CD4-positive, alpha-beta T cell treated with Interleukin-15 for 1 hour (primary cell): ENCODE data around the gene GMDS.

Experiments
- DNase-seq: peaks from one replicate; pipeline ENCODE4 v3.0.0-alpha.2; 2020

Gene GMDS

GRCh38 chr6:1890071-1890470 lies 355.3 kb downstream of the GMDS start:
- DNase-seq: no peak

DNA sequence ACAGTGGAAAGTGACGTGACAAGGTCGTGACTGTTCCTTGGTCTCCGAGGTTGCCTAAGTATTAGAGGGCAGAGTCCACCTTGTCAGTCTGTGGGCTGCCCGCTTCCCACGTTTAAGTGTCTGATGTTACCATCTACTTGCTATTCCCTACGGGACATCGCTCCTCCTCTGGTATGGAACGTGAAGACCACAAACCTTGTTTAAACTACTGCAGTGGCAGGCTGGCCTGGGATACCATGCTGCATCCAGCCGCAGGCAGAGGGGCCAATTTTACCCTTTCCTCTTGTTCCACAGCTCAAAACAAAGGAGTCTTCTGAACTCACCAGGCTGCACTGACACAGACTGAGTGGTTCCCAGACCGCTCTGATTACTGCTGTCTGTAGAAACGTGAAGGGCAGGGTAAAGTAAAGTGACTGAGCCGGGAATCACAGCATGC lies 359.8 kb downstream of the GMDS start:
- DNase-seq: no peak

DNA sequence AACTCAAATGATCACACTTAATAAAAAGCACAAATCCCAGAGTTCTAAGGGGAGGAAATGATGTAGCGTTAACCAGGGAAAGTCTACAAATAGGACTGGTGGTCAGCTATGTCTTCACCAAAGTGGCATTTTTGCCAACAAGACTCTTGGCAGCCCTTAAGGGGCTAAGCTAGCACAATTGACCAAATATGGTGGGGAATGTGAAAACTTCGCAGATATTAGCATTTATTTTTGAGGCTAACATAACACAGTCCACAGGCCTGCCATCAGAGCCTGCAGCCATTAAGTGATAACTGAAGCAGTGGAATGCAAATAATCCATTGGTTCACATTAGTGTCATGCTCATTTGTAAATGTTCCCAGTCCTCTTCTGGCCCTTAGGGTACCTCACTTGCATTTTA lies 361.1 kb downstream of the GMDS start:
- no peak for DNase-seq

GRCh38 chr6:1878330-1878729 lies 367.1 kb downstream of the GMDS start:
- DNase-seq: no peak

DNA sequence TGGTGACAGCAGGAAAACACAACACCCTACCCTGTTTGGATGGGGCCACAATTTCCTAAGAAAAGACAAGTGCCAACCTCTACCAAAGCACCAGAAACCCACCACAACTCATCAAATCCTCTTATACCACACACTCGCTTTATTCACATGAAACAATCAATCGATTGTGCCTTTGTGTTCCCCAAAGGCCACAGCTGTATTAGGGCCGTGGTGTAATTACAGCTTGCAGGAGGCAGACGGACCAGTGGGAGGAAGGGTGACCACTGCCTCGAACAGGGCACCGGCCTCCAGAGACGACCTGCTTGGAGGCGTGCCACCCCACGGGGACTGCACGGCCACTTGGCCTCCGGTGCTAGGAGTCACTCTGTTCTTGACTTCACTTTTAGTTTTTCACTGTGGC lies 371.6 kb downstream of the GMDS start:
- DNase-seq: no peak

GRCh38 chr6:1872649-1873131 lies 372.7 kb downstream of the GMDS start:
- no peak for DNase-seq

- no peak for DNase-seq
These were observed 373.6 kb downstream of the GMDS start for GRCh38 chr6:1871724-1872315.

GRCh38 chr6:1870932-1871331 lies 374.5 kb downstream of the GMDS start:
- no peak for DNase-seq

GRCh38 chr6:1870251-1870650 lies 375.2 kb downstream of the GMDS start:
- no peak for DNase-seq

- no peak for DNase-seq
These were observed 375.6 kb downstream of the GMDS start for GRCh38 chr6:1869769-1870168.

- DNase-seq: no peak
These were observed 376.1 kb downstream of the GMDS start for GRCh38 chr6:1869308-1869707.

DNA sequence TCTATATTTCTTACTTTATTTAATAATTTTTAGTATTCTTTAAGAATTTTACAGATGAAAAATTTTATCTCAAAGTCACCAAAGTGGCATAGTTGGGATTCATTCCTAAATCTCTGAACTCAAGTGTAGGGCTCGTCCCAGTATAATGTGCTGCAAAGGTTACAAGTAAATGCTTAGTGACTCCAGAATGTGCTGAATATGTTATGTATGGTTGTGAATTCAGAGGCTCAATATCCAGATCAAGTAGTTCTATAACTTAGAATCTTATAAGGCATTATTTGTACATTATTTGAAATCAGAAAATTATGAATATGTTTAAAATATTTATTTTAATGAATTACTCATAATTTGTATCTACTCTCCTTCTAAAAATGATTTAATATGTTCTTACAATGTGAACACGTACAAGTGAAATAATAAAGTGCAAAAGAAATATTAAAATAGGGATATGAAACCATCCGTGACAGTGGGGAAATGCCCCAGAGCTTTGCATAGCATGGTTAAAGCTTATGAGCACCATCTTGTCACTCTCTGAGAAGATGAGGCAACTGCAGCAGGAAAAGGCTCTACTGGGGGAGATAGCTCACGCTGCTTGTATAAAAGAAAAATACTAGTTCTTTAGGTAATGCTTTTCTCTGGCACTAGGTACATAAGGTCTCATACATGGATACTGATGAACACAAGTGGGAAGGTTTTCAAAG lies 376.7 kb downstream of the GMDS start:
- no peak for DNase-seq

DNA sequence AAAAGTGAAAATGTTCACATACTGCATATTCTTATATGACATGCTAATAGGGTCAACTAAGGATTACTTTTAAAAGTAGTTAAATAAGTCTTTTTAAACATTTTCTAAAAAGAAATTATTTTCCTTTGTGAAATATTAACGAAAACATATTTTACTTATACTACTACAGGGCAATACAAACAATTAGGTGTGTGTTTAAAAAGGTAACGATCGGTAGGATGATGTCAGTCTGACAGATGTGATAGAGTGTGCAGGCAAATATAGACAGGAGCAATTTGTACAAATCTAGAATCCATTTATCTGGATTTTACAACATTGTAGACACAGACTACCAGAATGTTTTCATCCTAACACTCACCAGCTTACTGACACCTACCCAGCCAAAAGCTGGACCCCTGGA lies 378.2 kb downstream of the GMDS start:
- DNase-seq: no peak

DNA sequence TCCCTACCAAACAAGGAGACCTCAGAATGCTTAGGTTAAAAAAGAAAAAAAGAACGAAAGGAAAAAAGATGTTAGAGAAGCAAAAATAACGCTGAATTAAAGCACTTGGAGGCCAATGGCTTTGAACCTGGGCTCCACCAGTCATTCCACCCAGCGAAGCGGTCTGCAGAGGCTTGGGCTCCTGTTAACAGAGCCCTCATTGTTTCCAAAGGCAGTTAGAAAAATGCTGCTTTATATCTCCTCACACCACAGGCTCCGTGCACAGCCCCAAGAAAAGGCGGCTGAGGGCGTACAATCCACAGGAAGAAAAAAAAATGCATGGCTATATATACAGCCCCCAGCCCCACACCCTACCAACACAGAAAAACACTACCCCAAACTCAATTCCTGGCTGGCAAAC lies 379.8 kb downstream of the GMDS start:
- DNase-seq: no peak

DNA sequence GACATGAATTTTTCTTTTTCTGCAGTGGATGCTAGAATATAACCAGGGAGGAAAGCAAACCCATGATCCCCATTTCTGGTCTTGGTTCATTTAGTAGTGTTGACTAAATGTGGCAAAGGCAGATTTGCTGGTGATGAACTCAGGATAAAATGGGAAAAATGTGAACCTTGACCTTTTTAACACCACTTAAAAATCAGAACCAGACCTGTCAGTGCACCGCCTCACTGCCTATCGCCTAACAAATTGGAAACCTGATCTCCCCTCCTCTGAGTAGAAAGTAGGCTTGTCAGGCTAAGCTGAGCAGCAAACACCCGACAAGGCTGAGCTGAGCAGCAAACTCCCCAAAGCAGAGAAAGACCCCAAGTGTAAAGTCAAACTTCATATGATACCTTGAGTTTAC lies 380.9 kb downstream of the GMDS start:
- DNase-seq: no peak

DNA sequence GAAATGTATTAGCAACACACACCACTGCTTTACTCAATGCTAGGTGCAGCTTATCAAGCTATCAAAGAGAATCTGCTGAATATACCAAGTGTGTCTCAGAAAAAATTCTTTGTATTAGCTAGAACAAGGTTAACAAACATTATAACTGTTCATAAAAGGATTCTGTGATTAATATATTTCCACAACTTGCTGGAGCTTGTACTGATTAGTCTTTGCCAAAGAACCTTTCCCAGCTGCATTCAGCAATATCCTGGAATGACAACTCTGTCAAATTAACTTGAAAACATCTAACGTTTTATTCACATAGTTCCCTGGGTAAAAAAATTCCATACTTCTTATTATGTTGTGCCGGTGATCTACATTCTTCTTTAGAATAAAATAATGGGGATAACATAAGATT lies 383.0 kb downstream of the GMDS start:
- DNase-seq: no peak

DNA sequence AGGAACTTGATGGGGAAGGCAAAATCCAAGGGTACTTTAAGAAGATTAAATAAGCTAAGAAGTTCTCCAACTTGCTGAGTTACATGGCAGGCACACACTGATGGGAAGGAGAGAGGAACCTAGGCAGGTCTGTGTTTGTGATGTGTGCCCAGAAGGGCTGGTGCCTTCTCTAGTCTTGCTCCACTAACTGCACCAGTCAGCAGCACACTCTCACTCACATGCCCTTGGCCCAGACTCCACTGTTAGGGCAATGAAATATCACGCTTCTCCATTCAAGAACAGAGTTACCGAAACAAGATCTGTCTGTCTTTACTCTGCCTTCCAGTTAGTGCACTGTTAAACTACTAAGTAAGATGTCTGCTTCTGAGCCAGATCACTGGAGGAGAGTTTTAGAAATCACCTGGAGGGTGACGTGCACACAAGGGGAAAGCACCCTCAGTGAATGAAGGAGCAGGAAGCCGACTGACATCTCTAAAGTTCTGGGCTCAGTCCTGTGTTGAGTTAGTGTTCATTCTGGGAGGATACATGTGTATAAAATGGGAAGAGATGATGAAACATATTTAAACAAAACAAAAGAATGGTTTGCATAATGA lies 384.6 kb downstream of the GMDS start:
- no peak for DNase-seq

DNA sequence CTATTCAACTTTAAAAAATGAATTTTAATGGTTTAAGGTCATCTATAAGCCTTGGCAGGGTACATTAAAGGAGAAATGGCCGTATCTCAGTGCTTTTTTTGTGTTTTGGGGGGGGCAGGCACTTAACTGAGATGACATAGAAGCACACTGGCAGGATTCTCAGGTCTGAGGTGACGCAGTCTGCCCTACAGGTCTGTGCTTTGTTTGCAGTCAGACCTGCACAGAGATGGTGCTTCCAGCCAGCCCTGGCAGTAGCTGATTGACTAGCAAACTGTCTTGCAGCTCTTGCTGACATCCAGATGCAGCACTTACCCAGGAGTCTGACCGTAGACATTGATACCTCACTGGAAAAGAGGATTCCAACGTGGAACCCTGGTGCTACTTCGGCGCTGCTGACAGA lies 386.5 kb downstream of the GMDS start:
- no peak for DNase-seq

GRCh38 chr6:1858196-1858595 lies 387.2 kb downstream of the GMDS start:
- DNase-seq: no peak

- DNase-seq: peak; percentile 23
These were observed 389.0 kb downstream of the GMDS start for GRCh38 chr6:1856381-1856780.

GRCh38 chr6:1855890-1856289 lies 389.5 kb downstream of the GMDS start:
- DNase-seq: no peak

DNA sequence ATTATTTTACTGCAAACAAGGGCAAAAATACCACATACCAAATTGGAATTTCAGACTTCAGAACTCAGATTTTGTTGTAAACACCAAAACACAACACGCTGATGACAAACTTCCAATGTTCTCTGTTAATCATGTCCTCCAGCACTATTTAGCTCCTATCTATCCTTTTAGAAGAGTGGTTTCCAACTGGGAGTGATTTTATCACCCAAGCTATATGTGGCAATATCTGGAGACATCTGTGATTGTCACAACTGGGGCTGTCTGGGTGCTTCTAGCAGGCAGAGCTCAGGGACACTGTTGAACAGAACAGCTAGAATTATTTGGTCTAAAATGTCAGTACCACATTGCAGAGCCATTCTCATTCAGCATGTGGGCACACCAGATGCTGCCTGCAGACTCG lies 391.1 kb downstream of the GMDS start:
- DNase-seq: no peak

- no peak for DNase-seq
These were observed 391.6 kb downstream of the GMDS start for GRCh38 chr6:1853761-1854160.

- no peak for DNase-seq
These were observed 393.5 kb downstream of the GMDS start for GRCh38 chr6:1851681-1852456.
